Peyer's patch (tissue), 4 donors: Measurements from ENCODE around the gene MICU2.

Experiments used
- CTCF ChIP-seq, 6 experiments: fragments of 450-650 bp in 4 of 6; fragments of 200-600 bp in 2 of 6; sonication (generic) in 1 of 6; IDR thresholded peaks; one replicate each; pipeline ENCODE4 v1.5.1; 2017 to 2019; ENCODE audit warnings: antibody characterized with exemption in 6 of 6, mild to moderate bottlenecking in 3 of 6, moderate library complexity in 1 of 6
- POLR2A ChIP-seq, 2 donors: fragments of 450-650 bp; IDR thresholded peaks; one replicate each; pipeline ENCODE4 v1.5.1; 2017; ENCODE audit warnings: antibody characterized with exemption in 2 of 2, mild to moderate bottlenecking in 2 of 2, moderate library complexity in 2 of 2

- TF ChIP-seq CTCF (IDR thresholded peaks at IDR 0.05) = no peak
- no peak for TF ChIP-seq POLR2A (IDR thresholded peaks at IDR 0.05)
Observed at GRCh38 chr13:21450936-21451335, 153.0 kb downstream of the MICU2 start.
